Panc1 (cell line): Measurements from ENCODE around the gene GUCY1A1. TPM values are rescaled to one million over a fixed set of nuclear protein-coding genes. Genes with fewer than 3 reads are reported as not detected.

ENCODE experiments used
- ATAC-seq: fragments of 200-7000 bp; cut with Tn5 transposase; 2 replicates; pipeline ENCODE4 v1.9.1; 2020; ENCODE audit warnings: mild to moderate bottlenecking, moderate library complexity
- BruUV-seq: library from RNA; stranded (reverse); fragments of 400-500 nt; replicated peaks from 2 replicates; lab custom pipeline; 2021; lab: Mats Ljungman, UMichigan
- CTCF ChIA-PET: fragments of 300-600 bp; sonication (Branson Sonifier 250); formaldehyde crosslinking; loops from one replicate; lab custom pipeline; 2022; ENCODE audit warnings: antibody characterized with exemption; lab: Charles Lee
- POLR2A ChIA-PET: fragments of 300-600 bp; sonication (Branson Sonifier 250); formaldehyde crosslinking; loops from one replicate; lab custom pipeline; 2022; ENCODE audit warnings: antibody characterized with exemption; lab: Charles Lee
- DNase-seq: peaks from one replicate; pipeline ENCODE4 v3.0.0-alpha.2; 2010; ENCODE audit warnings: low read depth, low spot score
- H3K27ac ChIP-seq: 2 replicates; pipeline ENCODE4 v1.5.1; 2011; ENCODE audit warnings: mild to moderate bottlenecking, low read length, inconsistent platforms
- H3K27me3 ChIP-seq: fragments of 200-500 bp; sonication (Bioruptor generic); 2 replicates; pipeline ENCODE4 v1.6.0; 2014; ENCODE audit warnings: low read length, inconsistent platforms; ENCODE audit not compliant: control insufficient read depth, insufficient read depth
- H3K36me3 ChIP-seq: fragments of 200-500 bp; sonication (Bioruptor generic); 2 replicates; pipeline ENCODE4 v1.5.1; 2014; ENCODE audit warnings: inconsistent platforms, mild to moderate bottlenecking, low read length, moderate library complexity; ENCODE audit not compliant: control insufficient read depth, insufficient read depth
- H3K4me1 ChIP-seq: 2 replicates; pipeline ENCODE4 v1.5.1; 2011; ENCODE audit warnings: inconsistent platforms, mild to moderate bottlenecking, low read length, moderate library complexity; ENCODE audit not compliant: control insufficient read depth, insufficient read depth
- H3K4me3 ChIP-seq, 2 experiments: 2 replicates each; pipeline ENCODE4 v1.5.1; 2011 to 2012; ENCODE audit warnings: low read depth in 2 of 2, low read length in 2 of 2, mild to moderate bottlenecking in 2 of 2, inconsistent platforms in 1 of 2, moderate library complexity in 1 of 2
- H3K9me3 ChIP-seq: fragments of 200-500 bp; sonication (Bioruptor generic); 2 replicates; pipeline ENCODE4 v1.5.1; 2014; ENCODE audit warnings: low read depth, mild to moderate bottlenecking, inconsistent platforms, low read length, moderate library complexity; ENCODE audit not compliant: control insufficient read depth, insufficient read depth
- POLR2AphosphoS5 ChIP-seq: IDR thresholded peaks from 2 replicates; pipeline ENCODE4 v1.6.1; 2012; ENCODE audit warnings: mild to moderate bottlenecking, low read depth, low read length, moderate library complexity
- SIN3A ChIP-seq: IDR thresholded peaks from 2 replicates; pipeline ENCODE4 v1.6.1; 2012; ENCODE audit warnings: low read depth, mild to moderate bottlenecking, low read length, moderate library complexity, borderline replicate concordance; ENCODE audit not compliant: insufficient read depth
- TCF7L2 ChIP-seq: IDR thresholded peaks from 2 replicates; pipeline ENCODE4 v1.6.1; 2011; ENCODE audit warnings: mild to moderate bottlenecking, low read depth, low read length, inconsistent platforms
- in situ Hi-C: cut with HindIII; loops from 2 replicates; pipeline ENCODE4 v1.10.0; 2016; ENCODE audit warnings: low sequenced_read_pairs, low pct_unique_long_range_greater_than_20kb
- intact Hi-C: fragments of 100-400 bp; cut with micrococcal nuclease; formaldehyde crosslinking; loops from one replicate; pipeline ENCODE4 v1.10.0; 2022; ENCODE audit not compliant: unreplicated experiment
- total RNA-seq: library from RNA; stranded (reverse); gene quantifications from one replicate; pipeline ENCODE4 v1.2.1, GENCODE V29; 2021; ENCODE audit not compliant: unreplicated experiment
- TF ChIP-seq, protein P1 (sequence below): fragments of 450-650 bp; IDR thresholded peaks from 2 replicates; pipeline ENCODE4 v1.5.1; 2017; ENCODE audit warnings: mild to moderate bottlenecking
- TF ChIP-seq, protein P2 (sequence below), 2 experiments: IDR thresholded peaks; 2 replicates each; pipeline ENCODE4 v1.6.1; 2011 to 2012; ENCODE audit warnings: low read depth in 2 of 2, control low read depth in 1 of 2, low read length in 1 of 2, mild to moderate bottlenecking in 1 of 2, moderate library complexity in 1 of 2; ENCODE audit not compliant: insufficient read depth in 1 of 2

The GUCY1A1 gene
- total RNA-seq, 1 experiment from 2014 or later, result 0.57 TPM

DNA sequence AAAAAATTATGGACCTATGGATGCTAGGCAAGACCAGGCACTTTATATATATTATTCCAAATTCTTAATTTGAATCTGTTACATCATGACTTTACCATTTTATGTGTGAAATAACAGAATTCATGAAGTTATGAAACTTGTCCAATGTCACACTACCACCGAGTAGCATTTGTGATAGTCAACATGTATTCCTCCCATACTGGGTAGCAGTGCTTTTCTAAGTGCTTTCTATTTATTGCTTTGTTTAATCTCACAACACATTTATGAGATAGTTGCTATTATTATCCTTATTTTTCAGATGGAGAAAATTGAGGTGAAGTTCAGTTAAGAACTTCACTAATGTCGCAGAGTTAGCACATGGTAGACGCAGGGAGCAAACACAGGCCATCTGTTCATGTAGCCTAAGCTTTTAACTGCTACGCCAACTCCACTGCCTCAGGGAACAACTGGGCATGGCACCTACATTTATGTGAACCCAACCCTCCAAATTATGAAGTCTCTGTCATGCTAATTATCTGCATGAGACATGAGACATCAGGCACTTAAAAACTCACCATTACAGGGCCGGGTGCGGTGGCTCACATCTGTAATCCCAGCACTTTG, 20.8 kb downstream of the GUCY1A1 start:
- TF ChIP-seq SIN3A (no peak), TCF7L2 (no peak), POLR2AphosphoS5 (no peak)
- H3K27me3 ChIP-seq, result no peaks in the 10 kb centered on the region
- no peak overlapping the region for H3K27ac ChIP-seq
- no TSS peak for BruUV-seq
- H3K4me3 ChIP-seq, result no peak overlapping the region
- CTCF ChIA-PET, result no interaction called here
- POLR2A ChIA-PET, result no interaction called here
- H3K4me1 ChIP-seq, result no peaks in the 10 kb centered on the region
- intact Hi-C loops (no loop called here), in situ Hi-C loops (no loop called here)
- DNase-seq (no peak), ATAC-seq (no peak)
- no peaks in the 10 kb centered on the region for H3K9me3 ChIP-seq
- H3K36me3 ChIP-seq, result no peaks in the 10 kb centered on the region; the same call in 1 of the 2 replicates

DNA sequence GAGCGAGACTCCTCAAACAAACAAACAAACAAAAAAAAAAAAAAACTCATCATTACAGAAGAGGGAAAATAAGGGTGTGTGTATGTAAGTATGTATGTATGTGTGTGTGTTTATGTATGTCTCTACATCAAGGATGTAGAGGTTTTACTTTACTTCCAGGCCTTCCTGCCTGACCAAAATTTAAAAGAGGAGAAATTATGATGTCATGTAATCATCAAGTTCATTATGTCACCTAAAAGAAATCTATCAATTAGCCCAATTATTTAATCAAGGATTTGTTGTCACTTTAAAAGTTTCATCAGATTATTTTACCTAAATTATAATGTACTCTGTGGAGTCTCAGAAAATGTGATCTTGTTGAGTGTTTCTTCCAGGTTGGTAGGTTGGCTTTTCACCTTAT, 21.6 kb downstream of the GUCY1A1 start:
- TF ChIP-seq, protein P1, sequence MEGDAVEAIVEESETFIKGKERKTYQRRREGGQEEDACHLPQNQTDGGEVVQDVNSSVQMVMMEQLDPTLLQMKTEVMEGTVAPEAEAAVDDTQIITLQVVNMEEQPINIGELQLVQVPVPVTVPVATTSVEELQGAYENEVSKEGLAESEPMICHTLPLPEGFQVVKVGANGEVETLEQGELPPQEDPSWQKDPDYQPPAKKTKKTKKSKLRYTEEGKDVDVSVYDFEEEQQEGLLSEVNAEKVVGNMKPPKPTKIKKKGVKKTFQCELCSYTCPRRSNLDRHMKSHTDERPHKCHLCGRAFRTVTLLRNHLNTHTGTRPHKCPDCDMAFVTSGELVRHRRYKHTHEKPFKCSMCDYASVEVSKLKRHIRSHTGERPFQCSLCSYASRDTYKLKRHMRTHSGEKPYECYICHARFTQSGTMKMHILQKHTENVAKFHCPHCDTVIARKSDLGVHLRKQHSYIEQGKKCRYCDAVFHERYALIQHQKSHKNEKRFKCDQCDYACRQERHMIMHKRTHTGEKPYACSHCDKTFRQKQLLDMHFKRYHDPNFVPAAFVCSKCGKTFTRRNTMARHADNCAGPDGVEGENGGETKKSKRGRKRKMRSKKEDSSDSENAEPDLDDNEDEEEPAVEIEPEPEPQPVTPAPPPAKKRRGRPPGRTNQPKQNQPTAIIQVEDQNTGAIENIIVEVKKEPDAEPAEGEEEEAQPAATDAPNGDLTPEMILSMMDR, result no peak
- TF ChIP-seq TCF7L2, result no peak
- no peak for TF ChIP-seq POLR2AphosphoS5
- TF ChIP-seq, protein P2, sequence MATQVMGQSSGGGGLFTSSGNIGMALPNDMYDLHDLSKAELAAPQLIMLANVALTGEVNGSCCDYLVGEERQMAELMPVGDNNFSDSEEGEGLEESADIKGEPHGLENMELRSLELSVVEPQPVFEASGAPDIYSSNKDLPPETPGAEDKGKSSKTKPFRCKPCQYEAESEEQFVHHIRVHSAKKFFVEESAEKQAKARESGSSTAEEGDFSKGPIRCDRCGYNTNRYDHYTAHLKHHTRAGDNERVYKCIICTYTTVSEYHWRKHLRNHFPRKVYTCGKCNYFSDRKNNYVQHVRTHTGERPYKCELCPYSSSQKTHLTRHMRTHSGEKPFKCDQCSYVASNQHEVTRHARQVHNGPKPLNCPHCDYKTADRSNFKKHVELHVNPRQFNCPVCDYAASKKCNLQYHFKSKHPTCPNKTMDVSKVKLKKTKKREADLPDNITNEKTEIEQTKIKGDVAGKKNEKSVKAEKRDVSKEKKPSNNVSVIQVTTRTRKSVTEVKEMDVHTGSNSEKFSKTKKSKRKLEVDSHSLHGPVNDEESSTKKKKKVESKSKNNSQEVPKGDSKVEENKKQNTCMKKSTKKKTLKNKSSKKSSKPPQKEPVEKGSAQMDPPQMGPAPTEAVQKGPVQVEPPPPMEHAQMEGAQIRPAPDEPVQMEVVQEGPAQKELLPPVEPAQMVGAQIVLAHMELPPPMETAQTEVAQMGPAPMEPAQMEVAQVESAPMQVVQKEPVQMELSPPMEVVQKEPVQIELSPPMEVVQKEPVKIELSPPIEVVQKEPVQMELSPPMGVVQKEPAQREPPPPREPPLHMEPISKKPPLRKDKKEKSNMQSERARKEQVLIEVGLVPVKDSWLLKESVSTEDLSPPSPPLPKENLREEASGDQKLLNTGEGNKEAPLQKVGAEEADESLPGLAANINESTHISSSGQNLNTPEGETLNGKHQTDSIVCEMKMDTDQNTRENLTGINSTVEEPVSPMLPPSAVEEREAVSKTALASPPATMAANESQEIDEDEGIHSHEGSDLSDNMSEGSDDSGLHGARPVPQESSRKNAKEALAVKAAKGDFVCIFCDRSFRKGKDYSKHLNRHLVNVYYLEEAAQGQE (IDR thresholded peaks at IDR 0.05; ENCODE audit: insufficient read depth in 1 of 2, low read depth in 2 of 2, low read length in 1 of 2), result no peak
- no peak for TF ChIP-seq SIN3A
- POLR2A ChIA-PET, result no interaction called here
- no peaks in the 10 kb centered on the region for H3K4me1 ChIP-seq
- no peaks in the 10 kb centered on the region for H3K27me3 ChIP-seq
- CTCF ChIA-PET, result no interaction called here
- H3K4me3 ChIP-seq, result no peak overlapping the region
- no peak overlapping the region for H3K27ac ChIP-seq
- BruUV-seq, result no TSS peak
- intact Hi-C loops (no loop called here), in situ Hi-C loops (no loop called here)
- H3K9me3 ChIP-seq, result no peaks in the 10 kb centered on the region
- no peaks in the 10 kb centered on the region; the same call in 1 of the 2 replicates for H3K36me3 ChIP-seq
- ATAC-seq (no peak), DNase-seq (no peak)

DNA sequence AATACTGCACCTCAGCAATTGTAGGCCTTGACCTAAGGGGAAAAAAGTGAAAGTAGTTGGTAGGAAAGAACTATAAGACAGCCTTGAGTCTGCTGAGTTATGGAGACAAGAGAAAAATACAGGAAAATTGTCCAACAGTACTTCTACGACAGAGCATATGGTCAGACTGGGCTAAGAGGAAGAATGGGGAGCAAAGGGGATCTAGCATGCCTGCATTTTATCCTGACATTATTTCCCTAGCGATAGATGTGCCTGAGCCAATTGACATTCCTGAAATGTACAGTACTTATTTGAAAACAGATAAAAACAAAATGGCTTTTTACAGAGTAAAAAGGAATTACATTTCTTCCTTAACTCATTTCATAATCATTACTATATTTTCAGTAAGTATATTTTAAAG, 22.2 kb downstream of the GUCY1A1 start:
- Histone ChIP-seq H3K4me1 (no peaks in the 10 kb centered on the region), H3K27ac (no peak overlapping the region), H3K4me3 (no peak overlapping the region), H3K36me3 (no peaks in the 10 kb centered on the region; the same call in 1 of the 2 replicates), H3K27me3 (no peaks in the 10 kb centered on the region), H3K9me3 (no peaks in the 10 kb centered on the region)
- TF ChIP-seq SIN3A (no peak), POLR2AphosphoS5 (no peak)
- TF ChIP-seq, protein P2 (IDR thresholded peaks at IDR 0.05; ENCODE audit: insufficient read depth in 1 of 2, low read depth in 2 of 2, low read length in 1 of 2), result no peak
- TF ChIP-seq, protein P1, result no peak
- POLR2A ChIA-PET, result no interaction called here
- DNase-seq (no peak), ATAC-seq (no peak)
- no TSS peak for BruUV-seq
- CTCF ChIA-PET, result no interaction called here
- intact Hi-C loops, result no loop called here
- in situ Hi-C loops, result no loop called here
